HCT116 (cell line): ENCODE measurements around the gene ARSB. TPM values are rescaled to one million over a fixed set of nuclear protein-coding genes. Genes with fewer than 3 reads are reported as not detected.
"Not testable (repeated sequence)": the region's sequence is repeated elsewhere in the genome, so short reads cannot be mapped to it uniquely, and the experiment has no call there.

ENCODE experiments used
- ATAC-seq: fragments of 200-7000 bp; cut with Tn5 transposase; 2 replicates; pipeline ENCODE4 v1.9.1; 2020; ENCODE audit warnings: mild to moderate bottlenecking, moderate library complexity
- BruUV-seq: library from RNA; stranded (reverse); fragments of 400-500 nt; replicated peaks from 2 replicates; lab custom pipeline; 2021; lab: Mats Ljungman, UMichigan
- CTCF ChIA-PET: fragments of 300-600 bp; sonication (Branson Sonifier 250); formaldehyde crosslinking; loops from one replicate; lab custom pipeline; 2021; ENCODE audit warnings: antibody characterized with exemption; lab: Charles Lee
- POLR2A ChIA-PET: fragments of 300-600, 350-600 bp; sonication (Branson Sonifier 250); formaldehyde crosslinking; loops from one replicate; lab custom pipeline; 2021; ENCODE audit warnings: antibody characterized with exemption; lab: Charles Lee
- RAD21 ChIA-PET, 2 experiments: fragments of 300-600 bp; sonication (Branson Sonifier 250); formaldehyde crosslinking; loops; one replicate each; lab custom pipeline; 2023; ENCODE audit warnings: low total read pairs in 2 of 2; ENCODE audit not compliant: uncharacterized antibody in 2 of 2, unreplicated experiment in 2 of 2, low non-redundant PET in 1 of 2; lab: Charles Lee
- DNase-seq: peaks from one replicate; pipeline ENCODE4 v3.0.0-alpha.2; 2010; ENCODE audit warnings: low read depth, low spot score
- H2AFZ ChIP-seq: fragments of 200-600 bp; shearing (Covaris generic), sonication (generic); 2 replicates; pipeline ENCODE4 v1.6.1; 2017; ENCODE audit warnings: low read depth, mixed run types, mixed read lengths, antibody characterized with exemption, low read length; ENCODE audit not compliant: poor library complexity, severe bottlenecking
- H3K27ac ChIP-seq: 2 replicates; pipeline ENCODE4 v1.5.1; 2012; ENCODE audit warnings: low read depth, low read length
- H3K27me3 ChIP-seq: fragments of 200-600 bp; sonication (generic); 2 replicates; pipeline ENCODE4 v1.6.1; 2016; ENCODE audit warnings: mixed run types, low read length, mixed read lengths; ENCODE audit not compliant: insufficient read depth
- H3K36me3 ChIP-seq, 2 experiments: fragments of 200-500 bp in 1 of 2; fragments of 200-600 bp in 1 of 2; sonication (Bioruptor generic) in 1 of 2; sonication (generic) in 1 of 2; 2 replicates each; pipeline versions ENCODE4 v1.5.1 to v1.6.1; 2014 to 2016; ENCODE audit warnings: low read length in 2 of 2, inconsistent platforms in 1 of 2, mixed read lengths in 1 of 2, mixed run types in 1 of 2; ENCODE audit not compliant: insufficient read depth in 2 of 2, control insufficient read depth in 1 of 2
- H3K4me1 ChIP-seq, 2 experiments: fragments of 200-600 bp in 1 of 2; sonication (generic) in 1 of 2; 2 replicates each; pipeline versions ENCODE4 v1.5.1 to v1.6.1; 2012 to 2017; ENCODE audit warnings: low read length in 2 of 2, inconsistent platforms in 1 of 2, mild to moderate bottlenecking in 1 of 2, mixed read lengths in 1 of 2, mixed run types in 1 of 2, moderate library complexity in 1 of 2; ENCODE audit not compliant: insufficient read depth in 2 of 2, control insufficient read depth in 1 of 2
- H3K4me2 ChIP-seq: fragments of 200-600 bp; sonication (generic); 2 replicates; pipeline ENCODE4 v1.6.1; 2017; ENCODE audit warnings: mixed run types, low read length, mixed read lengths
- H3K4me3 ChIP-seq, 2 experiments: fragments of 200-600 bp in 1 of 2; sonication (generic) in 1 of 2; replicated peaks in 1 of 2; 2 replicates each; pipeline ENCODE4 v1.5.1; 2011 to 2016; ENCODE audit warnings: low read length in 2 of 2, control low read depth in 1 of 2, low read depth in 1 of 2, mild to moderate bottlenecking in 1 of 2, mixed read lengths in 1 of 2, mixed run types in 1 of 2
- H3K79me2 ChIP-seq: fragments of 200-600 bp; sonication (generic); 2 replicates; pipeline ENCODE4 v1.6.1; 2017; ENCODE audit warnings: mild to moderate bottlenecking, mixed run types, low read length, moderate library complexity, mixed read lengths; ENCODE audit not compliant: insufficient read depth
- H3K9ac ChIP-seq: fragments of 200-600 bp; sonication (generic); 2 replicates; pipeline ENCODE4 v1.6.1; 2016; ENCODE audit warnings: low read length, mixed read lengths
- H3K9me2 ChIP-seq: fragments of 200-600 bp; sonication (generic), shearing (Covaris generic); 2 replicates; pipeline ENCODE4 v1.6.1; 2017; ENCODE audit warnings: mixed run types, mild to moderate bottlenecking, moderate library complexity; ENCODE audit not compliant: insufficient read depth
- H3K9me3 ChIP-seq, 2 experiments: fragments of 200-500 bp in 1 of 2; fragments of 200-600 bp in 1 of 2; sonication (Bioruptor generic) in 1 of 2; sonication (generic) in 1 of 2; 2 replicates each; pipeline ENCODE4 v1.6.1; 2014 to 2017; ENCODE audit warnings: low read length in 2 of 2, mixed read lengths in 2 of 2, inconsistent platforms in 1 of 2, low read depth in 1 of 2, mild to moderate bottlenecking in 1 of 2, mixed run types in 1 of 2, moderate library complexity in 1 of 2; ENCODE audit not compliant: control insufficient read depth in 1 of 2, insufficient read depth in 1 of 2
- H4K20me1 ChIP-seq: fragments of 200-600 bp; sonication (generic), shearing (Covaris generic); 2 replicates; pipeline ENCODE4 v1.6.1; 2017; ENCODE audit warnings: mixed run types, mild to moderate bottlenecking, moderate library complexity; ENCODE audit not compliant: insufficient read depth
- ATF3 ChIP-seq: IDR thresholded peaks from 2 replicates; pipeline ENCODE4 v1.6.1; 2012
- CBX3 ChIP-seq: IDR thresholded peaks from 2 replicates; pipeline ENCODE4 v1.6.1; 2012; ENCODE audit warnings: low read depth
- CEBPB ChIP-seq: IDR thresholded peaks from 2 replicates; pipeline ENCODE4 v1.6.1; 2012; ENCODE audit warnings: low read depth
- EGR1 ChIP-seq: IDR thresholded peaks from 2 replicates; pipeline ENCODE4 v1.6.1; 2012; ENCODE audit warnings: low read depth
- ELF1 ChIP-seq: IDR thresholded peaks from 2 replicates; pipeline ENCODE4 v1.6.1; 2012; ENCODE audit warnings: low read depth, borderline replicate concordance
- EZH2 ChIP-seq: fragments of 200-600 bp; sonication (generic); IDR thresholded peaks from 2 replicates; pipeline ENCODE4 v1.6.1; 2017; ENCODE audit warnings: antibody characterized with exemption, mixed run types
- EZH2phosphoT487 ChIP-seq: fragments of 200-600 bp; IDR thresholded peaks from 2 replicates; pipeline ENCODE4 v1.6.1; 2018; ENCODE audit warnings: antibody characterized with exemption, borderline replicate concordance
- FOSL1 ChIP-seq: IDR thresholded peaks from 2 replicates; pipeline ENCODE4 v1.6.1; 2012; ENCODE audit warnings: low read depth
- JUND ChIP-seq: IDR thresholded peaks from 2 replicates; pipeline ENCODE4 v1.6.1; 2012
- RAD21 ChIP-seq: IDR thresholded peaks from 2 replicates; pipeline ENCODE4 v1.6.1; 2012; ENCODE audit warnings: low read depth, mild to moderate bottlenecking
- REST ChIP-seq: IDR thresholded peaks from 2 replicates; pipeline ENCODE4 v1.6.1; 2012; ENCODE audit warnings: low read depth
- SIN3A ChIP-seq: IDR thresholded peaks from 2 replicates; pipeline ENCODE4 v1.6.1; 2012; ENCODE audit warnings: low read depth
- SRF ChIP-seq: IDR thresholded peaks from 2 replicates; pipeline ENCODE4 v1.6.1; 2012; ENCODE audit warnings: low read depth
- TCF7L2 ChIP-seq: IDR thresholded peaks from 2 replicates; pipeline ENCODE4 v1.7.0; 2011; ENCODE audit warnings: borderline replicate concordance, inconsistent platforms; ENCODE audit not compliant: insufficient read depth, insufficient read length; ENCODE audit errors: extremely low read depth
- YY1 ChIP-seq: IDR thresholded peaks from 2 replicates; pipeline ENCODE4 v1.6.1; 2011; ENCODE audit warnings: low read length, low read depth, moderate library complexity, mild to moderate bottlenecking; ENCODE audit not compliant: insufficient replicate concordance; ENCODE audit errors: extremely low read depth
- ZBTB33 ChIP-seq: IDR thresholded peaks from 2 replicates; pipeline ENCODE4 v1.6.1; 2011; ENCODE audit warnings: mild to moderate bottlenecking, low read length, moderate library complexity; ENCODE audit not compliant: insufficient replicate concordance; ENCODE audit errors: extremely low read depth
- ZNF274 ChIP-seq: fragments of 200-500 bp; sonication (Bioruptor generic); IDR thresholded peaks from 2 replicates; pipeline ENCODE4 v1.6.1; 2014; ENCODE audit warnings: mild to moderate bottlenecking, low read depth, low read length, inconsistent platforms
- intact Hi-C: fragments of 100-400 bp; cut with micrococcal nuclease; formaldehyde crosslinking; loops from 2 replicates; pipeline ENCODE4 v1.10.0; 2022
- total RNA-seq: library from RNA; stranded (reverse); gene quantifications from one replicate; pipeline ENCODE4 v1.2.1, GENCODE V29; 2021; ENCODE audit not compliant: unreplicated experiment

The ARSB gene
- total RNA-seq, 1 experiment from 2014 or later: 4.8 TPM

- H3K9me2 ChIP-seq, H3K4me2 ChIP-seq, DNase-seq, H3K27ac ChIP-seq, H3K4me3 ChIP-seq, intact Hi-C loops, BruUV-seq, H3K36me3 ChIP-seq, H3K79me2 ChIP-seq, RAD21 ChIA-PET, H3K4me1 ChIP-seq, CTCF ChIA-PET, H2AFZ ChIP-seq, H3K9ac ChIP-seq, H3K9me3 ChIP-seq, POLR2A ChIA-PET, H4K20me1 ChIP-seq, H3K27me3 ChIP-seq, ATAC-seq: not testable (repeated sequence)
These were observed 119.0 kb downstream of the ARSB start for GRCh38 chr5:78866076-78866475.

- no peak overlapping the region for H3K9ac ChIP-seq
- DNase-seq (no peak), ATAC-seq (no peak)
- ChIA-PET CTCF (no interaction called here), POLR2A (no interaction called here), RAD21 (no interaction called here)
- intact Hi-C loops: no loop called here
- no peak overlapping the region for H3K4me2 ChIP-seq
- no peak overlapping the region for H2AFZ ChIP-seq
- H3K4me1 ChIP-seq: no peaks in the 10 kb centered on the region
- H3K9me2 ChIP-seq: no peaks in the 10 kb centered on the region
- H3K27ac ChIP-seq: no peak overlapping the region
- H3K79me2 ChIP-seq: no peaks in the 10 kb centered on the region
- no TSS peak for BruUV-seq
- H3K36me3 ChIP-seq: no peaks in the 10 kb centered on the region
- no peaks in the 10 kb centered on the region for H3K9me3 ChIP-seq
- no peaks in the 10 kb centered on the region for H4K20me1 ChIP-seq
- H3K4me3 ChIP-seq: no peak overlapping the region
- TF ChIP-seq SRF (no peak), TCF7L2 (no peak), JUND (no peak), EZH2phosphoT487 (no peak), ELF1 (no peak), RAD21 (no peak), CEBPB (no peak), ATF3 (no peak), YY1 (no peak), ZBTB33 (no peak), REST (no peak), EZH2 (no peak), EGR1 (no peak), FOSL1 (no peak), CBX3 (no peak), SIN3A (no peak), ZNF274 (no peak)
- TF ChIP-seq, all 23 proteins: peak for 0
- no peaks in the 10 kb centered on the region for H3K27me3 ChIP-seq
These were observed 126.7 kb downstream of the ARSB start for GRCh38 chr5:78858364-78858763.
